Right lobe of liver (tissue), 4 donors: ENCODE data around the gene CTIF.

ENCODE experiments used
- CTCF ChIP-seq, 4 donors: fragments of 200-600 bp in 3 of 4; fragments of 450-650 bp in 1 of 4; IDR thresholded peaks; one replicate each; pipeline versions ENCODE4 v1.5.1 to v1.8.0; 2016 to 2022; ENCODE audit warnings: antibody characterized with exemption in 4 of 4, mild to moderate bottlenecking in 2 of 4
- POLR2A ChIP-seq: fragments of 450-650 bp; IDR thresholded peaks from one replicate; pipeline ENCODE4 v1.6.1; 2017; ENCODE audit warnings: antibody characterized with exemption, mild to moderate bottlenecking
- donor health status: DM: no; HTN: no; CAD: no.
- donor health status: DM: no; HTN: no; CAD: no.
- donor health status: DM: no; HTN: yes; CAD: no.

GRCh38 chr18:48898521-48898920, 359.7 kb downstream of the CTIF start:
- TF ChIP-seq CTCF (IDR thresholded peaks at IDR 0.05) (no peak), POLR2A (no peak)
